Duodenal mucosa (tissue), 2 donors: ENCODE results near the gene CDC23.
"Not testable (repeated sequence)": the region's sequence is repeated elsewhere in the genome, so short reads cannot be mapped to it uniquely, and the experiment has no call there.

Experiments used
- H3K27ac ChIP-seq: one replicate; pipeline ENCODE4 v1.7.0; 2013; ENCODE audit warnings: low read depth, low read length
- H3K27me3 ChIP-seq, 2 donors: one replicate each; pipeline ENCODE4 v1.7.0; 2013; ENCODE audit warnings: low read length in 2 of 2, control low read depth in 1 of 2; ENCODE audit not compliant: insufficient read depth in 2 of 2, control insufficient read depth in 1 of 2
- H3K36me3 ChIP-seq, 2 donors: one replicate each; pipeline ENCODE4 v1.7.0; 2013; ENCODE audit warnings: low read length in 2 of 2, control low read depth in 1 of 2; ENCODE audit not compliant: insufficient read depth in 2 of 2, control insufficient read depth in 1 of 2
- H3K4me1 ChIP-seq, 2 donors: one replicate each; pipeline ENCODE4 v1.7.0; 2013; ENCODE audit warnings: low read length in 2 of 2, control low read depth in 1 of 2; ENCODE audit not compliant: insufficient read depth in 2 of 2, control insufficient read depth in 1 of 2
- H3K4me3 ChIP-seq, 2 donors: one replicate each; pipeline ENCODE4 v1.7.0; 2013; ENCODE audit warnings: low read length in 2 of 2, low read depth in 1 of 2
- H3K9ac ChIP-seq, 2 donors: one replicate each; pipeline ENCODE4 v1.7.0; 2013; ENCODE audit warnings: low read length in 2 of 2, low read depth in 1 of 2
- H3K9me3 ChIP-seq, 2 donors: one replicate each; pipeline ENCODE4 v1.7.0; 2013; ENCODE audit warnings: low read length in 2 of 2, control low read depth in 1 of 2; ENCODE audit not compliant: control insufficient read depth in 1 of 2

CDC23 gene, protein sequence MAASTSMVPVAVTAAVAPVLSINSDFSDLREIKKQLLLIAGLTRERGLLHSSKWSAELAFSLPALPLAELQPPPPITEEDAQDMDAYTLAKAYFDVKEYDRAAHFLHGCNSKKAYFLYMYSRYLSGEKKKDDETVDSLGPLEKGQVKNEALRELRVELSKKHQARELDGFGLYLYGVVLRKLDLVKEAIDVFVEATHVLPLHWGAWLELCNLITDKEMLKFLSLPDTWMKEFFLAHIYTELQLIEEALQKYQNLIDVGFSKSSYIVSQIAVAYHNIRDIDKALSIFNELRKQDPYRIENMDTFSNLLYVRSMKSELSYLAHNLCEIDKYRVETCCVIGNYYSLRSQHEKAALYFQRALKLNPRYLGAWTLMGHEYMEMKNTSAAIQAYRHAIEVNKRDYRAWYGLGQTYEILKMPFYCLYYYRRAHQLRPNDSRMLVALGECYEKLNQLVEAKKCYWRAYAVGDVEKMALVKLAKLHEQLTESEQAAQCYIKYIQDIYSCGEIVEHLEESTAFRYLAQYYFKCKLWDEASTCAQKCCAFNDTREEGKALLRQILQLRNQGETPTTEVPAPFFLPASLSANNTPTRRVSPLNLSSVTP

DNA sequence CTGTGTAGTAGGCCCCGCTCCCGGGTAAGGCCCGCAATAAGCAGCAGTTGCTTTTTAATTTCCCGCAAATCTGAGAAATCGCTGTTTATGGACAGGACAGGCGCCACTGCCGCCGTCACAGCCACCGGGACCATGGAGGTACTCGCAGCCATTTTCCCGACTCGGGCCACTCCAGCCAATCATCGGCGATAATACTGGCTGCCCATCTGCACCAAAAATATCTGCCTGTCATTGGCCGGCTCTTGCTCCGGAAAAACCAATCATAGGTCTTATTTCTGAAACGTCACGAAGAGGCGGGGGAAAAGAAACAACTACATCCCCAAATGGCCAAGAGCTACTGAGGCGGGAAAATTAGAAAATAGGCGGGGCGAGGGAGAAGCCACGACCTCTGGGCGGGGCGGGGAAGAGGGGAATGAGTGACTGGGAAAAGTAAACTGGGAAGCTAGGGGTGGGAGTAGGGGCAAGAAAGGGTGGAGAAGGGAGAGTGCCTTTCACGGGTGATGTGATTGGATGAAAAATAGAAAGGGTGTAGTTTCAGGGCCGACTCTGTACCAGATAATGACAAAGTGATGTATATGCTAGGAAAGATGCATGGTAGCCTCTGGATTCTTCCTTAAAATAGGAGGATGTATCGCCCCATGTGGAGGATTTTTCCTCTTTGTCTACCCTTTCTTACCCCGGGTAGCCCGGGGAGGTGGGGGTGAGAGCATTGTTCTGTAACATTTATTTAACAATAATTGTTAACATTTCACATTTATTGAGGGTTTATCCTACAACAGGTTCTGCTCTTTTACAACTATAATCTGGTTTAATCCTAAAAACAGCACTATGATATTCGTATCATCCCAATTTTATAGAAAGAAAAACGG is at the start of gene CDC23:
Gene CDC23, minus strand, starts transcription at position 163 of the 869 bp plus-strand sequence. Its CDS starts 11 bp downstream, at position 152.
- Histone ChIP-seq H3K27ac (no peak within 1 kb of the TSS), H3K4me3 (peak within 1 kb of the TSS; percentile 91 to 100), H3K36me3 (peaks cover 0 to 4% of the 10 kb centered on the region in 2 donors)

GRCh38 chr5:138258704-138259292 is 45.7 kb upstream of the CDC23 start:
- Histone ChIP-seq H3K27ac (no peak overlapping the region), H3K4me3 (no peak overlapping the region), H3K27me3 (no peaks in the 10 kb centered on the region), H3K9ac (no peak overlapping the region), H3K36me3 (no peaks in the 10 kb centered on the region), H3K4me1 (no peaks in the 10 kb centered on the region), H3K9me3 (no peaks in the 10 kb centered on the region)

More for the DNA sequence above, at the start of gene CDC23:
- Histone ChIP-seq H3K9me3 (no peaks in the 10 kb centered on the region), H3K9ac (peak within 1 kb of the TSS; percentile 77 to 99), H3K27me3 (no peaks in the 10 kb centered on the region), H3K4me1 (peaks cover 6 to 18% of the 10 kb centered on the region in 2 donors)

- Histone ChIP-seq H3K4me1 (no peaks in the 10 kb centered on the region), H3K9ac (no peak overlapping the region), H3K9me3 (no peaks in the 10 kb centered on the region), H3K4me3 (no peak overlapping the region), H3K36me3 (no peaks in the 10 kb centered on the region), H3K27ac (no peak overlapping the region), H3K27me3 (no peaks in the 10 kb centered on the region)
Measured at GRCh38 chr5:138257583-138257982, 44.5 kb upstream of the CDC23 start.

- Histone ChIP-seq H3K36me3 (no peaks in the 10 kb centered on the region), H3K4me1 (no peaks in the 10 kb centered on the region), H3K27me3 (no peaks in the 10 kb centered on the region), H3K4me3 (no peak overlapping the region), H3K9ac (no peak overlapping the region), H3K27ac (no peak overlapping the region), H3K9me3 (no peaks in the 10 kb centered on the region)
Measured at GRCh38 chr5:138252944-138253343, 39.8 kb upstream of the CDC23 start.

DNA sequence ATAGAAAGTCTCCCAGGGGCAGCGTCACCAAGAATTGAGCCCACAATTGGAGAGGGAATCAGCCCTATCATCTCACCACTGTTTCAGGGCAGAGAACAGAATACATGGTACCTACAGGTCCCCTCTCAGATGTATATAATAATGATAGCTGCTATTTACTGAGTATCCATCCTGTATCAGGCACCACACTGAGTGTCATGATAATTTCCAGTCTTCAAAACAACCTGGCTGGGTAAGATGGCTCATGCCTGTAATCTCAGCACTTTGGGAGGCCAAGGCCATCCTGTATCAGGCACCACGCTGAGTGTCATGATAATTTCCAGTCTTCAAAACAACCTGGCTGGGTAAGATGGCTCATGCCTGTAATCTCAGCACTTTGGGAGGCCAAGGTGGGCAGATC is 34.7 kb upstream of the CDC23 start:
- H3K4me1 ChIP-seq, H3K9ac ChIP-seq, H3K9me3 ChIP-seq, H3K36me3 ChIP-seq, H3K4me3 ChIP-seq, H3K27ac ChIP-seq, H3K27me3 ChIP-seq: not testable (repeated sequence)

GRCh38 chr5:138246822-138247221 is 33.7 kb upstream of the CDC23 start:
- Histone ChIP-seq H3K27ac (no peak overlapping the region), H3K4me1 (peaks cover 2 to 7% of the 10 kb centered on the region in 2 donors), H3K27me3 (peaks cover 14 to 15% of the 10 kb centered on the region in 2 donors), H3K4me3 (no peak overlapping the region), H3K9me3 (no peaks in the 10 kb centered on the region), H3K36me3 (no peaks in the 10 kb centered on the region), H3K9ac (no peak overlapping the region)

DNA sequence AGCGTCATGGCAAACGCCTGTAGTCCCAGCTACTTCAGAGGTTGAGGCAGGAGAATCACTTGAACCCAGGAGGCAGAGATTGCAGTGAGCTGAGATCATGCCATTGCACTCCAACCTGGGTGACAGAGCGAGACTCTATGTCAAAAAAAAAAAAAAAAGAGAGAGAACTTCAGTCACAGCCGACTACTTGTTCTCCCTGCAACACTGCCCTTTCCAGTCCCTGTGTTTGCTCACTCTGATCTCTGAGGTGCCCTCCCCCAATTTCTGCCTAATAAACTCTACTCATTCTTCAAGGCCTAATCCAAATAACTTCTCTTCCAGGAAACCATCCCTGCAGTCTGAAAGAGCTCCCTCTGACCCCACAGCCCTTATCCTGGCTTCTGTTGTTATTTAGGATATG is 33.2 kb upstream of the CDC23 start:
- Histone ChIP-seq H3K27ac (no peak overlapping the region), H3K27me3 (peaks cover 18 to 20% of the 10 kb centered on the region in 2 donors), H3K4me3 (no peak overlapping the region), H3K9me3 (no peaks in the 10 kb centered on the region), H3K36me3 (no peaks in the 10 kb centered on the region), H3K4me1 (peaks cover 6 to 7% of the 10 kb centered on the region in 2 donors), H3K9ac (no peak overlapping the region)

DNA sequence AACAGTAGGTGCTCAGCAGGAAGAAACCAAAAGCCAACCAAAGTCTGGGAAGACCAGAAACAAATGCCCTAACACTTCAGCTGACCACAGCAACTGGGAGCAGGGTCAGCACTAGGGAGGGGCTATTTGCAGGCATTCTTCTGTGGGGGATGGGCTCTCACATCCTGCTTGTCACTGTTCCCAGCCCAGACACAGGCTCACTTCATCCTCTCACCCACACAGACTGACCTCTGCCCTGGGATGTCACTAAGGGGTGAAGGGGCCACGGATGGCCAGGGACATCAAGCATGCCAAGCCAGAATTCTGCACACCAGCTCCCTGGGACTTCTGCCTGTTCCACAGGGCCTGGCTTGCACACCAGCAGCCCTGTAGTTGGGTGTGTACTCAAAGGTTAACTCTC is 32.6 kb upstream of the CDC23 start:
- Histone ChIP-seq H3K36me3 (no peaks in the 10 kb centered on the region), H3K27me3 (peaks cover 25 to 26% of the 10 kb centered on the region in 2 donors), H3K9ac (no peak overlapping the region), H3K27ac (no peak overlapping the region), H3K4me1 (peaks cover 6 to 7% of the 10 kb centered on the region in 2 donors), H3K4me3 (no peak overlapping the region), H3K9me3 (no peaks in the 10 kb centered on the region)

- no peak overlapping the region for H3K9ac ChIP-seq
- H3K9me3 ChIP-seq, result no peaks in the 10 kb centered on the region
- H3K27me3 ChIP-seq, result peaks cover 35 to 40% of the 10 kb centered on the region in 2 donors
- no peaks in the 10 kb centered on the region for H3K36me3 ChIP-seq
- H3K27ac ChIP-seq, result no peak overlapping the region
- H3K4me1 ChIP-seq, result peaks cover 6 to 7% of the 10 kb centered on the region in 2 donors
- no peak overlapping the region for H3K4me3 ChIP-seq
Measured at GRCh38 chr5:138243794-138244193, 30.7 kb upstream of the CDC23 start.
